IPS-18c (cell line): ENCODE data around the gene TXNDC11.

Source experiments
- H3K4me3 ChIP-seq: 2 replicates; pipeline ENCODE4 v1.7.0; 2013; ENCODE audit warnings: low read depth, mild to moderate bottlenecking, low read length, moderate library complexity; ENCODE audit not compliant: insufficient read depth
- H3K9me3 ChIP-seq: one replicate; pipeline ENCODE4 v1.6.1; 2013; ENCODE audit warnings: mild to moderate bottlenecking, low read length, moderate library complexity; ENCODE audit not compliant: control insufficient read depth, insufficient read depth

TXNDC11 gene

DNA sequence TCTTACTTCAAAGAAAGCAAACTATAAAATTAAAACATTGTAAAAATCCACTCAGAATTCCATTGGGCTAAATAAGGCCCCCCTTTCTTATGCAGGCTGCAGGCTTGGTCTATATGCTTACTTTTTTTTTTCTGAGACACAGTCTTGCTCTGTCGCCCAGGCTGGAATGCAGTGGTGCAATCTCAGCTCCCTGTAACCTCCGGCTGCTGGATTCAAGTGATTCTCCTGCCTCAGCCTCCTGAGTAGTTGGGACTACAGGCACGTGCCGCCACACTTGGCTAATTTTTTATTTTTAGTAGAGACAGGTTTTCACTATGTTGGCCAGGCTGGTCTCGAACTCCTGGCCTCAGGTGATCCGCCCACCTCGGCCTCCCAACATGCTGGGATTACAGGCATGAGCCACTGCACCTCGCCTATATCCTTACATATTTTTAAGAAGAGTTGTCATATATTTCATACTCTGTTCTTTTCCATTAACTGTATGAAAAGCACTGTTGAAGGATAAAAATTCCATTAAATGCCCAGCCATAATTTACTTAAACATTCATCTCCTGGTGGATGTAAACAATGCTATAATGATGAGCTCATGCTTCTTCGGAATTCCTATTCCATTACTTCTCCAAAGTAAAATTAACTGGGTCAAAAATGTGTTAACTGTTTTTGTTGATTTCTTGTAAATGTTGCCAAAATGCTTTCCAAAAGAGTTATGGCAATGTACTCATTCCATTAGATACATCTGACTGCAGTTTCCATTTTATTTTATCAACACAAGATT is 56.6 kb downstream of the TXNDC11 start:
- no peaks in the 10 kb centered on the region for H3K9me3 ChIP-seq
- H3K4me3 ChIP-seq, result no peak overlapping the region

DNA sequence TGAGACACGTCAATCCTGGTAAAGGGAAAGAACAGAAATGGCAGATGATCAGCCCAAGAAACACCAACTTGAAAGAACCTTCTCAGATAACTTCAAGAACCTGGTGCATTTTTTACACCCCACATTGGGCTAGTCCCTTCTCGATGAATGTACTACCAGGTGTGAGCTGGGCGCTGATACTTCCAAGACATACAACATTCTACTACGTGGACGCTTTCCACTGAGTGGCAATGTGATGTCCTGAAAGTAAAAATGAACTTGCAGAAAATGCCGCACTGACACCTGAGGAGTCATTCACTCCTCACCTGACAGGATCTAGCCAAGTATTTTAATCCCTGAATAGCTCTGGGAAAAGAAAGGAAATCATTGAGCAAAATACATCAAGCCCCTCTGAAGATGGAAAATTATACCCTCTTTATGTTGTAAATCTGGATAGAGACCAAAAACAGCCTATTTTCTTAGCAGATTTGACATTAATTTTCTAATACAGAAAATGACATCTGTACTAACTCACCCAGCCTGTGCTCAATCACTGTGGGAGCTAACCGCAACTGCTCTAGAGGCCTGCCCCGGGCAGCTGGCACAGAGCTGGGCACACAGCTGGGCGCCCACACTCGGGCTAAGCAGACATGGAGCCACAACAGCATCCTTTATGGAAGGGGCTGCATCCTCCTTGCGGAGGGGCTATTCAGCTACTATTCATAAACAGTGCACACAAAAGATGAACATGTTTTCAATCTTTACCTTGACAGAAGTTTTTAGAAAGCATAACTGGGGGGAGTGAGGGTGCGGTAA is 58.2 kb downstream of the TXNDC11 start:
- H3K4me3 ChIP-seq, result no peak overlapping the region
- H3K9me3 ChIP-seq, result no peaks in the 10 kb centered on the region

DNA sequence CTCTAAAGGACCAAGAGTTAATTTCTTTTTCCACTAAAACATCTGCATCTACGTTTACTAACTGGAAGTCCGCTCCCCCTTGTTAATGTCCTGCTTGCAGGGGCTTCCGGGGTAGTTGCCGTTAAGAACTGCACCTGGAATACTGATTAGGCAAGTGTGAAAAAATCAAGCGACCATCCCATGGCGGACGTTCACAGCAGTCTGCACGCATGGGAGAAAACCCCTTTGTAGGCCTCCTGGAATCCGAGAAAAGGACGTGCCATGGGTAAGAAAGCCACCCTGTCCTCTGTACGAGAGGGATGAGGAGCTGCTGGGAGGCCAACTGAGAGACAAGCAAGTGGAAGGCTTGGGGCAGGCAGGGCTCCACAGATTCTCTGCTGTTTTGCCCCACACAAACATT is 59.5 kb downstream of the TXNDC11 start:
- Histone ChIP-seq H3K9me3 (no peaks in the 10 kb centered on the region), H3K4me3 (no peak overlapping the region)

DNA sequence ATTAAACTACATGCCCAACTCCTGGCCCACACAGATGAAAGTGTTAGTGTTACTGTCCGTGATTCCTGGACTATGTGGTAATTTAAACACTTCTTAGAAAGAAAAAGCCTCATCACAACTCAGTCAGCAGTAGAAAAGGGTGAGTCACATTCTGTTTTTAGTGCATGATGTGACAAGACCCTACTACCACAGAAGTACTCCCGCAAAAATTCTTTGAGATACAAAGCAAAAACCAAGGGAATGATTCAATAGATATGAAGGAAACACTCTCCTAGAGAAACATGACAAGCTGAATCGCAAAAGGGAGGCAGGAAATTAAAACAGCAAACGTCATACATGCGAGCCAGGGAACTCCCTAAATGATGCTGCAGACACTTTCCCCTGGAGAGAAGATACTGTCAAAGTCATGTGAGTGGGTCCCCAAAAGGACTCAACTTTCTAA is 60.0 kb downstream of the TXNDC11 start:
- no peak overlapping the region for H3K4me3 ChIP-seq
- no peaks in the 10 kb centered on the region for H3K9me3 ChIP-seq

DNA sequence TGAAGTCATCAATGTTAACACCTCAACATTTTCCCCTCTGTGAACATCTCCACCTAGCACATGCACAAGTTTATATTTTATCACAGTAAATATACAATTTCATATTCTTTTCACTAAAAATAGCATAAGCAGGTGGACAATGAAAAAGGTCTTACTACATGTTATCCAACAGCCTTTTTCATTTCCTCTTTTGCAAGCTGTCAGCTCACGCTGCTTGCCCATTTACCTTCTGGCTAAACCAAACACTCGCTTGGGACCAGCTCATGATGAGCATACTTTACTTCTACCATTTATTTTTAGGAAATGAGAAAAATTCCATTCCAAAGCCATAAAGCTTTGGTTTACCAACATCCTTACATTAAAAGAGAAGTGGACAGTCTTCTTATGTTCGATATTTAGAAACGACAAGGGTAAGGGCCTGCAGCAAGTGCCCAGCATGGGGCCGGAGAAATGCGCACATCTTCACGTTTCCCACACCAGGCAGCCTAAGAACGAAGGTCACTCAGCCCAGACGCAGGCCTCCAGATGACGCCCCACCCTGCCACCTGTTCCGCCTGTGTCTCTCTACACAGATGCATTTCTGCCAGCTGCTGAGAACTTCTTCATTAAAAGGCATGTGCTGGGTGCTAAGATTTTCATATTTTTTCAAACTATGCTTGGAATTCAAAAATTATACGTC is 60.5 kb downstream of the TXNDC11 start:
- Histone ChIP-seq H3K9me3 (no peaks in the 10 kb centered on the region), H3K4me3 (no peak overlapping the region)

DNA sequence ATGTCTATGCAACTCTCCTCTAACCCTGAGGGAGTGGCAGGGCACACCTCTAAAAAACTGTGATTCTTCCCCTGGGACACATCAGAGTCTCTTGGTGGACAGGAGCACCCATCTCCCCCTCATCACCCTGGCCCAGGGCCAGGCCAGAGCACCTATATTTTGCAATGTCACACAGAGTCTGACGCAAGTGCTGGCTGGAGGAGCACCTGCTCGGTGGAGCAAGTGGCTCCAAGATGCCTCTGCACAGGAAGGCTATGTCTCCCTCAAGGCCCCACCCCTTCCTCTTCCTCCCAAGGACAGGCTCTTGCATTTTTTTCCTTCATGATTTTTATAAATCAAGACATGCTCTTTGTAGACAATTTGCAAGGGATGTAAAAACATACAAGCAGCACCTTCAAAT is 61.1 kb downstream of the TXNDC11 start:
- no peaks in the 10 kb centered on the region for H3K9me3 ChIP-seq
- no peak overlapping the region for H3K4me3 ChIP-seq

DNA sequence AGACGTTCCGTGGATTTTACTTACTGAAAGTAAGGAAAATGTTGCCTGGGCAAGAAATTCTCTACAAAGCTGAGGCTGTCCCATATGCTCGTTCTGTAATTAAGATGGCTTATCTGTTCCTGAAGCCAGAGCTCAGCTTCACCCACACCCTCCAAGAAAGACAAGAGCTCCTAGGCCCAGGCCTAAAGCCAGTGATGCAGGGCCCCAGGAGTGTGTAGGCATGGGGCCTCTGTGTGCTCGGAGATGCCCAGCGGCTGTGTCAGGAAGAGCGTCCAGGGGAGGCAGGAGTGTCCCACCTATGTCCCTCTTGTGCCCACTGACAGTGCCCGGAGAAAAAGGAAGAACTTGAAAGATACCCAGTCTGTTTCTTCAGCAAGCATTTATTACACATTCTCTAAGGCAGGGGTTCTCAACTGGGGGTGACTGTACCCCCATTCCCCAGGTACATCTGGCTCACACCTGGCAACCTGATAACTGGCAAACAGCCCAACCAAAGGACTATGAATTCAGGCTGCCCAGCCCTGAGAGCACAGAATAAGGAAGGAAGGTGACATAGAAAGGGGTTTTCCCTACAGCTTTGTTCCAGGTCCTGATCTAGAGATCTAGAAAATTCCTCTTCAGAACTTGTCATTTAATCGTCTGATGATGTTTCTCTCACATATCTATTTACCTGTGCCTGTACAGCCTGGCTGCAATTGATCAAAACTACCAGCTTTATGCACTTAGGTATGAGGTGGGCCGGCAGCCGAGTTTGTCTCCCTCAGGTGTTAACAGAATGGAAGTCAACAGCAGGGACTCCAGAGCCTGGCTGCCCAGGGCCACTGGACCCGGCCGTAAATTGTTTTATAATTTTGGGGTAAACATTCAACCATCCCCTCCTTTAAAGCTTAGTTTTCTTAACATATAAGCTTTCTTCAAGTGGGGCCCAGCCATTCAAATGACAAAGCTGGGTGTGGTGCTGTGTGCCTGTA is 62.4 kb downstream of the TXNDC11 start:
- Histone ChIP-seq H3K9me3 (no peaks in the 10 kb centered on the region), H3K4me3 (no peak overlapping the region)

DNA sequence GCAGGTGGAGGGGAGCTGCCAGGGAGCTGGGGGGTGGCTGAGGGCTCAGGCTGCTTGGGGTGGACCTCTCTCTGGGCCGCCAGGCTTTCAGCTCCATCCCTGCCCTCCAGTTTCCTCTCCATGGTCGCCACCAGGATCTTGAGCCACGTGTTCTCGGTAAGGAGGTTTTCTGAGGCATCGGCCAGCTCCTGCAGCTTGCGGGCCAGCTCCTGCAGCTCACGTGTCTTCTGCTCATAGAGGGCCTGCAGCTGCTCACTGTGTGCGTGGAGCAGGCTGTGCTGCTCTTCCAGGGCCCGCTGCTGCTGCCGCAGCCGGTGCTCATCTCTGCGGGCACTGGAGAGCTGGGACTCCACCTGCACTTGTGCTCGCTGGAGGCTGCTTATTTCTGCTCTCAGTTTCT is 63.4 kb downstream of the TXNDC11 start:
- H3K4me3 ChIP-seq, result no peak overlapping the region
- H3K9me3 ChIP-seq, result no peaks in the 10 kb centered on the region

DNA sequence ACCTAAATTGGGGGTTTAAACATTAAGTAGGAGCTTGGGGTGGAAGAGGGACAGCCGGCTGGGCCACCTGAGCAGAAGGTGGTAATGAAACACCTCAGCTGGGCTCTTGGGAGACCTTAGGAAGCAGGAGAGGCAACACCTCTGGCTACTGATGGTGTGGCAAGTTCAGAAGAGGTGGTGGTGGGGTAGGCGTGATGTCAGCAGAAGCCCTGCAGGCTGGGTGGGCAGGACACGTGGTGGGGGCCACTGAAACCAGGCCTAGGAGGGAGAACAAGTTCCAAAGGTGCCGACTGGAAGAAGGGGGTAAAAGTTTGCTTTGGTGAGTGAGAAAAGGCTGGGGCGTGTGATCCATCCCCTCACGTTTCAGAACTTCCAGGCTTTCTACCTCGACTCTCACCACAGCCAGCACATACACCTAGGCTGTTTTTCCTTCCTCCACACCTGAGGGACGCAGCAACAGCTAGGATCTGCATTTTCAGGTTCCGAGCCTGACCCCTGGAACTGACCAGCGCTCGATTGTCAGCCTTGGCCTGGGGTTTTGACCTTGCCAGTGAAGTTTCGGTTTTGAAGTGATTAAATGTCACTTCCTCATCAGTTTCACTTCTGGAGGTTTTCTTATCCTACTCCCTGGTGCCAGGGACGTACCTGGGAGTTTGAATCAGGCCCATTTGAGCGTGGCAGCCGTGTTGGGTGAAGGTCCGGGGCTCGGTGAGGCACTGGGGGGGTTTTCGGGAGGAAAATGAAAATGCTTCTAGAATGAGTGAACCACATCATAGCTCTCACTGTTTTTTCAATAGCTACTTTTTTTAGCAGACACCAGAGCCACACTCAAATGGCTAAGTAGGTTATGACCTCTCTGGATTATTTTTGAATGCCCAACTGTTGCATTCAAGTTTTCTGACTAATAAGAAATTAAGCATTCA is 64.4 kb downstream of the TXNDC11 start:
- Histone ChIP-seq H3K4me3 (no peak overlapping the region), H3K9me3 (no peaks in the 10 kb centered on the region)

DNA sequence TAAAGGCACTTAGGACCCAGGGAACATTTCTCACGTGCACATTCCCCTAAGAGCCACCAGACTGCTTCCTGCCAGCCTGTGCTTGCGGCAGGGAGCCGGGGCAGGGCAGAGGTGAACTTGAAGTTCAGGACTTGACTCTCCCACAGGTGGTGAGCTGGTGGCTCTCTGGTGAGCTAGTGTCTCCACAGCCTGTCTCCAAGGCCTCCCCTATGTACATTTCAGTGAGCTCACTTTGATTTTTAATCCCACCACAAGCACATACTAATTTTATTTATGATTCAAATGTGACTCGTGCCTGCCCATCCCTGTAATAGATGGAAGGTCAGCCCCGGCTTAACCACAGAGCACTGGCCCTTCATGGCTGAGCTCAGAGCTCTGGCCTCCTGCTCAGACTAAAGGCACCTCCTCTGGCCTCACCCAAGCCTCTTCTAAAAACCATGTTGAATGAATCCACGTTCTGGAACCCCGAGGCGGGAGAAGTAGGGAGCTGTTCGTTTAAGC is 65.2 kb downstream of the TXNDC11 start:
- Histone ChIP-seq H3K9me3 (no peaks in the 10 kb centered on the region), H3K4me3 (no peak overlapping the region)

DNA sequence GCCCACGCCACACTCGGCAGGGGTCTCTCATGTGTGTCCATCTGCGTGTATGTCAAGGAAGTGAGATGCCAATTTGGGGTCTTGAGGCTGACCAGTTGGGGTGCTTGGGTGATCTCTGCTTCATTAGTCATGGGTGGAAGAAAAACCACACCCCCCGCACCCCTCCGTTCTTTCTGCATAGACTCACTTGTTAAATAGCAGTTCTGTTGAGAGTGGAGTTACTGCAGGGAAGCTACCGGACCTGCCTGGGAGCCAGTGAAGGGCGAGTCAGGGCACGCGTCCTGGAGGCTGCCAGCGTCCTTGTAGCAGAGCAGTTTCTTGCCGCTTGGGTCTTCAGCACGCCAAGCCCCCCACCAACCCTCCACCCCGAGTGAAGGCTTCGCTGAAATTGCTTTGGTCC is 65.9 kb downstream of the TXNDC11 start:
- H3K4me3 ChIP-seq, result no peak overlapping the region
- H3K9me3 ChIP-seq, result no peaks in the 10 kb centered on the region

DNA sequence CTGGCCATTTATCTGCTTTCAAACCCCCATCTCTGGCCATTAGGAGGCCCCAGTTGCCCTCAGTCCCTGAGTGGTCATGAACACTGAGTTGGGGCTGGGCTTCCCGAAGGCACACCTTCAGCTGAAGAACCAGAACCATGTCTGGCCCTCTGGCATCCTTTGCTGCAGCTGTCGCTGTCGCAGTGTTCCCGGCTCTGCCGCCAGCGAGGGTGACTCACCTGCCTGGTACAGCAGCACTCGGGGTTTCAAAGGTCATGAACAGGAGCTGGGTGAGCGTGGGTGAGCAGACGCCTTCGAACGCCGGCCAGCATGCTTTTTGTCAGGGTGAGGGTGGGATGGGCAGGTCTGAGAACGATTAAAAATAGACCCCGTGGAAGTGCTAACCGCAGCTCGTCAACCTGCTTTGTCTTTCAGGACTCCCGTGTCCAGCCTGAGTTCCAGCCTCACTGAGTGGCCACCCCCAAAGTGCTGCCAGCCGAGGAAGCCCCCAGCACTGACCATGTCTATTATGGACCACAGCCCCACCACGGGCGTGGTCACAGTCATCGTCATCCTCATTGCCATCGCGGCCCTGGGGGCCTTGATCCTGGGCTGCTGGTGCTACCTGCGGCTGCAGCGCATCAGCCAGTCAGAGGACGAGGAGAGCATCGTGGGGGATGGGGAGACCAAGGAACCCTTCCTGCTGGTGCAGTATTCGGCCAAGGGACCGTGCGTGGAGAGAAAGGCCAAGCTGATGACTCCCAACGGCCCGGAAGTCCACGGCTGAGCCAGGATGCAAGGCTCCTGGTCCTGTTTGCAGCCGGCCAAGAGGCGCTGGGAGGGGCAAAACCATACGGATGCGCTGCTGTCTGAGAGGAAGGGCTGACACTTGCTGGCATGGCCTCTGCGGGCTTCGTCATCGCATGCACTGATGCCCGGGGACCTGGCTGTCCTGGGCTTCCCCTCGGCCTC is 66.8 kb downstream of the TXNDC11 start:
- no peaks in the 10 kb centered on the region for H3K9me3 ChIP-seq
- H3K4me3 ChIP-seq, result no peak overlapping the region

DNA sequence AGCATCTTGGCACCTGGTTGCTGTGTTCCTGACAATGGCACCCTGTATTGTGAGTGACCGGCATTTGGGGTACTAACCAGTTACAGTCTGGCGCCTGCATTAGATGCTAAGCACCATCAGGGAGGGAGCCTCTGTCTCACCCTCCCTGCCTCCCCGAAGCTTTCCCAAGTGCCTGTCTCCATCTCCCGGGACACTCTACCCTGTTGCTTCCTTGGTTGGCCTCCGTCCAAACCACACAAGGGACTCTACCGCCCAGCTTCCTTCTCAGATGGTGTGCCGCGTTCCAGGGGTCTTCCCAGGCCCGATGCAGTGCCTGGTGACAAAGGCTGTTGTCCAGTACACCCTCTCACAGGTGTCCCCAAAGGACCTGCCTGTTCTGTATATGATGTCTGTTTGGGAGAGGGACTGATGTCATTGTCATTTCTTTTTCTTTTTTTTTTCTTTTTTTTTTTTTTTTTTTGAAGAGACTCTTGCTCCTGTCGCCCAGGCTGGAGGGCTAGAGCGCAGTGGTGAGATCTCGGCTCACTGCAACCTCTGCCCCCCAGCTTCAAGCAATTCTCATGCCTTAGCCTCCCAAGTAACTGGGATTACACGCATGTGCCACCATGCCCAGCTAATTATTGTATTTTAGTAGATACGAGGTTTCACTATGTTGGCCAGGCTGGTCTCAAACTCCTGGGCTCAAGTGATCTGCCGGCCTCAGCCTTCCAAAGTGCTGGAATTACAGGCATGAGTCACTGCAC is 67.7 kb downstream of the TXNDC11 start:
- no peak overlapping the region for H3K4me3 ChIP-seq
- no peaks in the 10 kb centered on the region for H3K9me3 ChIP-seq

DNA sequence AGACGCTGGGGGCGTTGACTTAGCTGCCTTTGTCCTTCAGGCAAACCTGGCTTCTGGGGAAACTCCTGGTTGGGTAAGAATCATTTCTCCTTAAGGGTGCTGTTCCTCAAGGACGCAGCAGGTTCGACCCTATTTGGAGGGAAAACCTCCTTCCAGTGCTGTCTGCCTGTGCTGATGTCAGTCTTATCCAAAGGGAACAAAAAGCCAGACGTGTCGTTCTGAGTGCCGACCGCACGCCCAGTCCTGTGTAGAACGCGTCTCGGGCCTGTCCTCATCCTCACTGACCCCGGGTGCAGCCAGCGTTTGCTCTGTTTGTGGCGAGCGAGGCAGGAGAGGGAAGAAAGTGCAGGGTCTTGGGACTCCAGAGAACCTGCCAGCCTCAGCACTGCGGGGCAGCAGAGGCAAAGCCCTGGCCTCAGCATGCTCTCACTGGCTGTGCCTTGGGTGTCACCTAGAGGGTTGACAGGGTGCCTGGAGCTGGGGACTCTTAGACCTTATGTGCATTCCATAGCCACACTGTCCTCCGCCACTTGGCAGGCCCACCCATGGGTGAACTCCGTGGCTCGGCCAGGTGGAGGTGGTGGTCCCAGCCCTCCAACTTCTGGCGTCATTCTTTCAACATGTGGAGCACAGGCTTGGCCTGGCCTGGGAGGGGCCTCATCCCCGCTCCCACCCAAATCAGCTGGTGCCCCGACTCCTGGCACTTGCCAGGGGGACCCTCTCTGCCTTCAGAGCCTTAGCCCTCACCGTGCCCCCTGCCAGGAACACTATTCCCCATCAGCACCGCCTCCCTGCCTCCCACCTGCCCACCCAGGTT is 68.4 kb downstream of the TXNDC11 start:
- H3K9me3 ChIP-seq, result no peaks in the 10 kb centered on the region

More for the DNA sequence above, 68.4 kb downstream of the TXNDC11 start:
- H3K4me3 ChIP-seq, result no peak overlapping the region
